WTC11 (cell line): ENCODE measurements around the gene ZNF135. TPM values are rescaled to one million over a fixed set of nuclear protein-coding genes. Genes with fewer than 3 reads are reported as not detected.

Experiments
- ATF1 ChIP-seq: sonication (generic); formaldehyde crosslinking; IDR thresholded peaks from 2 replicates; pipeline ENCODE4 v1.8.1; 2023; ENCODE audit warnings: mild to moderate bottlenecking, moderate library complexity, missing genetic modification reagents
- CBFB ChIP-seq: sonication (generic); formaldehyde crosslinking; IDR thresholded peaks from 2 replicates; pipeline ENCODE4 v1.8.1; 2022; ENCODE audit warnings: mild to moderate bottlenecking, low read depth, missing genetic modification reagents
- CREM ChIP-seq: sonication (generic); formaldehyde crosslinking; IDR thresholded peaks from 2 replicates; pipeline ENCODE4 v1.8.1; 2022; ENCODE audit warnings: mild to moderate bottlenecking, missing genetic modification reagents, moderate library complexity
- ELF4 ChIP-seq: sonication (generic); formaldehyde crosslinking; IDR thresholded peaks from 2 replicates; pipeline ENCODE4 v1.8.1; 2022; ENCODE audit warnings: low read depth, mild to moderate bottlenecking, moderate library complexity, missing genetic modification reagents
- EMX1 ChIP-seq: fragments of 250-450 bp; sonication (Bioruptor Pico); IDR thresholded peaks from 2 replicates; pipeline ENCODE4 v1.8.0; 2021; ENCODE audit warnings: mild to moderate bottlenecking
- ETV6 ChIP-seq: sonication (generic); formaldehyde crosslinking; IDR thresholded peaks from 2 replicates; pipeline ENCODE4 v1.8.1; 2022; ENCODE audit warnings: mild to moderate bottlenecking, missing genetic modification reagents
- FOXK1 ChIP-seq: sonication (generic); formaldehyde crosslinking; IDR thresholded peaks from 2 replicates; pipeline ENCODE4 v1.8.0; 2022; ENCODE audit warnings: mild to moderate bottlenecking, moderate library complexity, missing genetic modification reagents
- KAT7 ChIP-seq: sonication (generic); formaldehyde crosslinking; IDR thresholded peaks from 2 replicates; pipeline ENCODE4 v1.8.1; 2023; ENCODE audit warnings: missing genetic modification reagents, mild to moderate bottlenecking, borderline replicate concordance
- NFATC4 ChIP-seq: fragments of 250-450 bp; sonication (Bioruptor Pico); IDR thresholded peaks from 2 replicates; pipeline ENCODE4 v1.9.0; 2021; ENCODE audit warnings: mild to moderate bottlenecking
- NR2C2 ChIP-seq: sonication (generic); formaldehyde crosslinking; IDR thresholded peaks from 2 replicates; pipeline ENCODE4 v1.8.0; 2022; ENCODE audit warnings: mild to moderate bottlenecking, missing genetic modification reagents
- SMAD4 ChIP-seq: sonication (generic); formaldehyde crosslinking; IDR thresholded peaks from 2 replicates; pipeline ENCODE4 v1.8.0; 2022; ENCODE audit warnings: mild to moderate bottlenecking, missing genetic modification reagents
- SP1 ChIP-seq: sonication (generic); formaldehyde crosslinking; conservative IDR thresholded peaks from 2 replicates; pipeline ENCODE4 v1.8.1; 2022; ENCODE audit warnings: missing genetic modification reagents
- TEAD4 ChIP-seq: sonication (generic); formaldehyde crosslinking; IDR thresholded peaks from 2 replicates; pipeline ENCODE4 v1.8.0; 2022; ENCODE audit warnings: mild to moderate bottlenecking, missing genetic modification reagents
- TP53 ChIP-seq: sonication (generic); formaldehyde crosslinking; IDR thresholded peaks from 2 replicates; pipeline ENCODE4 v1.8.1; 2023; ENCODE audit warnings: mild to moderate bottlenecking, missing genetic modification reagents
- ZNF121 ChIP-seq: sonication (generic); formaldehyde crosslinking; IDR thresholded peaks from 2 replicates; pipeline ENCODE4 v1.8.0; 2023; ENCODE audit warnings: missing genetic modification reagents
- total RNA-seq: library from RNA; stranded (reverse); gene quantifications from 3 replicates; pipeline ENCODE4 v1.2.3, GENCODE V29; 2021
- TF ChIP-seq, protein P1 (sequence below): sonication (generic); formaldehyde crosslinking; IDR thresholded peaks from 2 replicates; pipeline ENCODE4 v1.8.1; 2022; ENCODE audit warnings: mild to moderate bottlenecking, moderate library complexity, missing genetic modification reagents
- TF ChIP-seq, protein P2 (sequence below): sonication (generic); formaldehyde crosslinking; IDR thresholded peaks from 2 replicates; pipeline ENCODE4 v1.8.0; 2022; ENCODE audit warnings: mild to moderate bottlenecking, missing genetic modification reagents
- TF ChIP-seq, protein P3 (sequence below): sonication (generic); formaldehyde crosslinking; IDR thresholded peaks from 2 replicates; pipeline ENCODE4 v1.8.0; 2022; ENCODE audit warnings: missing genetic modification reagents
- TF ChIP-seq, protein P4 (sequence below): sonication (generic); formaldehyde crosslinking; IDR thresholded peaks from 2 replicates; pipeline ENCODE4 v1.8.1; 2023; ENCODE audit warnings: mild to moderate bottlenecking, moderate library complexity, missing genetic modification reagents
- TF ChIP-seq, protein P5 (sequence below): sonication (generic); formaldehyde crosslinking; IDR thresholded peaks from 2 replicates; pipeline ENCODE4 v1.8.0; 2022; ENCODE audit warnings: mild to moderate bottlenecking, missing genetic modification reagents
- TF ChIP-seq, protein P6 (sequence below): sonication (generic); formaldehyde crosslinking; IDR thresholded peaks from 2 replicates; pipeline ENCODE4 v1.8.0; 2022; ENCODE audit warnings: mild to moderate bottlenecking, missing genetic modification reagents
- TF ChIP-seq, protein P7 (sequence below): sonication (generic); formaldehyde crosslinking; IDR thresholded peaks from 2 replicates; pipeline ENCODE4 v1.8.0; 2023; ENCODE audit warnings: missing genetic modification reagents, mild to moderate bottlenecking, borderline replicate concordance
- TF ChIP-seq, protein P8 (sequence below): sonication (generic); formaldehyde crosslinking; IDR thresholded peaks from 2 replicates; pipeline ENCODE4 v1.8.1; 2023; ENCODE audit warnings: mild to moderate bottlenecking, missing genetic modification reagents, moderate library complexity

The ZNF135 gene
- total RNA-seq, 1 experiment from 2014 or later = 5.6 TPM

DNA sequence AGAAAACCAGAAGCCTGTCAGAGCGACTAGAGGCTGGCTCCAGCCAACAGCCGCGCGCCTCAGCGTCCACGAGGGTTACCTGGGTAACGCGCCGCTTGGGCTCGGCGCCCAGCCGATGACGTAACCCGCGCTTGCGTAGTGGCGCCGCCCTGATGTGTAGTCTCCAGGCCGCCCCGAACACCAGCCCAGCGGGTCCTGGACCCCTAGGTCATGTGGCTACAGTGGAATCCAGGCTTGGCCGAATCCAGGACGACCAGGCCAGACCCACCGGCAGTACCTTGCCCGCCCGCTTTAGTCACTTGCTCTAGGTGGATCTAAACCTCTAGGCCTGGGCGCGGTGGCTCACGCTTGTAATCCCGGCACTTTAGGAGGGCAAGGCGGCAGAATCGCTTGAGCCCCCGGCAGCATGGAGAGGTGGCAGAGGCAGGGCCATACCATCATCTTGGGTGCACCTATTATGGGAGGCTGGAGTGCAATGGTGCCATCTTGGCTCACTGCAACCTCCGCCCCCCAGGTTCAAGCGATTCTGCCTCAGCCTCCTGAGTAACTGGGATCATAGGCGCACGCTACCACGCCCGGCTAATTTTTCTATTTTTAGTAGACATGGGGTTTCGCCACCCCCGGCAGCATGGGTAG is 49.3 kb upstream of the ZNF135 start (continued):
- TF ChIP-seq, protein P1, sequence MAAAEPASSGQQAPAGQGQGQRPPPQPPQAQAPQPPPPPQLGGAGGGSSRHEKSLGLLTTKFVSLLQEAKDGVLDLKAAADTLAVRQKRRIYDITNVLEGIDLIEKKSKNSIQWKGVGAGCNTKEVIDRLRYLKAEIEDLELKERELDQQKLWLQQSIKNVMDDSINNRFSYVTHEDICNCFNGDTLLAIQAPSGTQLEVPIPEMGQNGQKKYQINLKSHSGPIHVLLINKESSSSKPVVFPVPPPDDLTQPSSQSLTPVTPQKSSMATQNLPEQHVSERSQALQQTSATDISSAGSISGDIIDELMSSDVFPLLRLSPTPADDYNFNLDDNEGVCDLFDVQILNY (CRISPR knock-in tag) = 0 out of 2 replicates have a peak, but pooled peaks have one; percentile 37
- TF ChIP-seq SMAD4 (0 out of 2 replicates have a peak, but pooled peaks have one; percentile 53), ATF1 (0 out of 2 replicates have a peak, but pooled peaks have one; percentile 69), CBFB (0 out of 2 replicates have a peak, but pooled peaks have one; percentile 56), ZNF121 (CRISPR knock-in tag) (no peak), CREM (peak; percentile 98), ELF4 (CRISPR knock-in tag) (0 out of 2 replicates have a peak, but pooled peaks have one; percentile 39), TP53 (CRISPR knock-in tag) (0 out of 2 replicates have a peak, but pooled peaks have one; percentile 39), SP1 (CRISPR knock-in tag) (peak; percentile 66; the same call in 1 of the 2 replicates), NR2C2 (0 out of 2 replicates have a peak, but pooled peaks have one; percentile 39), TEAD4 (CRISPR knock-in tag) (0 out of 2 replicates have a peak, but pooled peaks have one; percentile 59), ETV6 (CRISPR knock-in tag) (peak; percentile 68; the same call in 1 of the 2 replicates), NFATC4 (CRISPR knock-in tag) (no peak), KAT7 (CRISPR knock-in tag) (no peak), EMX1 (CRISPR knock-in tag) (no peak), FOXK1 (CRISPR knock-in tag) (peak; percentile 85)
- TF ChIP-seq, protein P2, sequence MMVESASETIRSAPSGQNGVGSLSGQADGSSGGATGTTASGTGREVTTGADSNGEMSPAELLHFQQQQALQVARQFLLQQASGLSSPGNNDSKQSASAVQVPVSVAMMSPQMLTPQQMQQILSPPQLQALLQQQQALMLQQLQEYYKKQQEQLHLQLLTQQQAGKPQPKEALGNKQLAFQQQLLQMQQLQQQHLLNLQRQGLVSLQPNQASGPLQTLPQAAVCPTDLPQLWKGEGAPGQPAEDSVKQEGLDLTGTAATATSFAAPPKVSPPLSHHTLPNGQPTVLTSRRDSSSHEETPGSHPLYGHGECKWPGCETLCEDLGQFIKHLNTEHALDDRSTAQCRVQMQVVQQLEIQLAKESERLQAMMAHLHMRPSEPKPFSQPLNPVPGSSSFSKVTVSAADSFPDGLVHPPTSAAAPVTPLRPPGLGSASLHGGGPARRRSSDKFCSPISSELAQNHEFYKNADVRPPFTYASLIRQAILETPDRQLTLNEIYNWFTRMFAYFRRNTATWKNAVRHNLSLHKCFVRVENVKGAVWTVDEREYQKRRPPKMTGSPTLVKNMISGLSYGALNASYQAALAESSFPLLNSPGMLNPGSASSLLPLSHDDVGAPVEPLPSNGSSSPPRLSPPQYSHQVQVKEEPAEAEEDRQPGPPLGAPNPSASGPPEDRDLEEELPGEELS (CRISPR knock-in tag) = peak; percentile 56; the same call in 1 of the 2 replicates
- TF ChIP-seq, protein P3, sequence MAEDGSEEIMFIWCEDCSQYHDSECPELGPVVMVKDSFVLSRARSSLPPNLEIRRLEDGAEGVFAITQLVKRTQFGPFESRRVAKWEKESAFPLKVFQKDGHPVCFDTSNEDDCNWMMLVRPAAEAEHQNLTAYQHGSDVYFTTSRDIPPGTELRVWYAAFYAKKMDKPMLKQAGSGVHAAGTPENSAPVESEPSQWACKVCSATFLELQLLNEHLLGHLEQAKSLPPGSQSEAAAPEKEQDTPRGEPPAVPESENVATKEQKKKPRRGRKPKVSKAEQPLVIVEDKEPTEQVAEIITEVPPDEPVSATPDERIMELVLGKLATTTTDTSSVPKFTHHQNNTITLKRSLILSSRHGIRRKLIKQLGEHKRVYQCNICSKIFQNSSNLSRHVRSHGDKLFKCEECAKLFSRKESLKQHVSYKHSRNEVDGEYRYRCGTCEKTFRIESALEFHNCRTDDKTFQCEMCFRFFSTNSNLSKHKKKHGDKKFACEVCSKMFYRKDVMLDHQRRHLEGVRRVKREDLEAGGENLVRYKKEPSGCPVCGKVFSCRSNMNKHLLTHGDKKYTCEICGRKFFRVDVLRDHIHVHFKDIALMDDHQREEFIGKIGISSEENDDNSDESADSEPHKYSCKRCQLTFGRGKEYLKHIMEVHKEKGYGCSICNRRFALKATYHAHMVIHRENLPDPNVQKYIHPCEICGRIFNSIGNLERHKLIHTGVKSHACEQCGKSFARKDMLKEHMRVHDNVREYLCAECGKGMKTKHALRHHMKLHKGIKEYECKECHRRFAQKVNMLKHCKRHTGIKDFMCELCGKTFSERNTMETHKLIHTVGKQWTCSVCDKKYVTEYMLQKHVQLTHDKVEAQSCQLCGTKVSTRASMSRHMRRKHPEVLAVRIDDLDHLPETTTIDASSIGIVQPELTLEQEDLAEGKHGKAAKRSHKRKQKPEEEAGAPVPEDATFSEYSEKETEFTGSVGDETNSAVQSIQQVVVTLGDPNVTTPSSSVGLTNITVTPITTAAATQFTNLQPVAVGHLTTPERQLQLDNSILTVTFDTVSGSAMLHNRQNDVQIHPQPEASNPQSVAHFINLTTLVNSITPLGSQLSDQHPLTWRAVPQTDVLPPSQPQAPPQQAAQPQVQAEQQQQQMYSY (CRISPR knock-in tag) = no peak; the same call in 1 of the 2 replicates
- TF ChIP-seq, protein P4, sequence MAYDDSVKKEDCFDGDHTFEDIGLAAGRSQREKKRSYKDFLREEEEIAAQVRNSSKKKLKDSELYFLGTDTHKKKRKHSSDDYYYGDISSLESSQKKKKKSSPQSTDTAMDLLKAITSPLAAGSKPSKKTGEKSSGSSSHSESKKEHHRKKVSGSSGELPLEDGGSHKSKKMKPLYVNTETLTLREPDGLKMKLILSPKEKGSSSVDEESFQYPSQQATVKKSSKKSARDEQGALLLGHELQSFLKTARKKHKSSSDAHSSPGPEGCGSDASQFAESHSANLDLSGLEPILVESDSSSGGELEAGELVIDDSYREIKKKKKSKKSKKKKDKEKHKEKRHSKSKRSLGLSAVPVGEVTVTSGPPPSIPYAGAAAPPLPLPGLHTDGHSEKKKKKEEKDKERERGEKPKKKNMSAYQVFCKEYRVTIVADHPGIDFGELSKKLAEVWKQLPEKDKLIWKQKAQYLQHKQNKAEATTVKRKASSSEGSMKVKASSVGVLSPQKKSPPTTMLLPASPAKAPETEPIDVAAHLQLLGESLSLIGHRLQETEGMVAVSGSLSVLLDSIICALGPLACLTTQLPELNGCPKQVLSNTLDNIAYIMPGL (CRISPR knock-in tag) = peak; percentile 20; the same call in 1 of the 2 replicates
- TF ChIP-seq, protein P5, sequence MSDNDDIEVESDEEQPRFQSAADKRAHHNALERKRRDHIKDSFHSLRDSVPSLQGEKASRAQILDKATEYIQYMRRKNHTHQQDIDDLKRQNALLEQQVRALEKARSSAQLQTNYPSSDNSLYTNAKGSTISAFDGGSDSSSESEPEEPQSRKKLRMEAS (CRISPR knock-in tag) = peak; percentile 75
- TF ChIP-seq, protein P6, sequence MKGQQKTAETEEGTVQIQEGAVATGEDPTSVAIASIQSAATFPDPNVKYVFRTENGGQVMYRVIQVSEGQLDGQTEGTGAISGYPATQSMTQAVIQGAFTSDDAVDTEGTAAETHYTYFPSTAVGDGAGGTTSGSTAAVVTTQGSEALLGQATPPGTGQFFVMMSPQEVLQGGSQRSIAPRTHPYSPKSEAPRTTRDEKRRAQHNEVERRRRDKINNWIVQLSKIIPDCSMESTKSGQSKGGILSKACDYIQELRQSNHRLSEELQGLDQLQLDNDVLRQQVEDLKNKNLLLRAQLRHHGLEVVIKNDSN (CRISPR knock-in tag) = peak; percentile 90
- TF ChIP-seq, protein P7, sequence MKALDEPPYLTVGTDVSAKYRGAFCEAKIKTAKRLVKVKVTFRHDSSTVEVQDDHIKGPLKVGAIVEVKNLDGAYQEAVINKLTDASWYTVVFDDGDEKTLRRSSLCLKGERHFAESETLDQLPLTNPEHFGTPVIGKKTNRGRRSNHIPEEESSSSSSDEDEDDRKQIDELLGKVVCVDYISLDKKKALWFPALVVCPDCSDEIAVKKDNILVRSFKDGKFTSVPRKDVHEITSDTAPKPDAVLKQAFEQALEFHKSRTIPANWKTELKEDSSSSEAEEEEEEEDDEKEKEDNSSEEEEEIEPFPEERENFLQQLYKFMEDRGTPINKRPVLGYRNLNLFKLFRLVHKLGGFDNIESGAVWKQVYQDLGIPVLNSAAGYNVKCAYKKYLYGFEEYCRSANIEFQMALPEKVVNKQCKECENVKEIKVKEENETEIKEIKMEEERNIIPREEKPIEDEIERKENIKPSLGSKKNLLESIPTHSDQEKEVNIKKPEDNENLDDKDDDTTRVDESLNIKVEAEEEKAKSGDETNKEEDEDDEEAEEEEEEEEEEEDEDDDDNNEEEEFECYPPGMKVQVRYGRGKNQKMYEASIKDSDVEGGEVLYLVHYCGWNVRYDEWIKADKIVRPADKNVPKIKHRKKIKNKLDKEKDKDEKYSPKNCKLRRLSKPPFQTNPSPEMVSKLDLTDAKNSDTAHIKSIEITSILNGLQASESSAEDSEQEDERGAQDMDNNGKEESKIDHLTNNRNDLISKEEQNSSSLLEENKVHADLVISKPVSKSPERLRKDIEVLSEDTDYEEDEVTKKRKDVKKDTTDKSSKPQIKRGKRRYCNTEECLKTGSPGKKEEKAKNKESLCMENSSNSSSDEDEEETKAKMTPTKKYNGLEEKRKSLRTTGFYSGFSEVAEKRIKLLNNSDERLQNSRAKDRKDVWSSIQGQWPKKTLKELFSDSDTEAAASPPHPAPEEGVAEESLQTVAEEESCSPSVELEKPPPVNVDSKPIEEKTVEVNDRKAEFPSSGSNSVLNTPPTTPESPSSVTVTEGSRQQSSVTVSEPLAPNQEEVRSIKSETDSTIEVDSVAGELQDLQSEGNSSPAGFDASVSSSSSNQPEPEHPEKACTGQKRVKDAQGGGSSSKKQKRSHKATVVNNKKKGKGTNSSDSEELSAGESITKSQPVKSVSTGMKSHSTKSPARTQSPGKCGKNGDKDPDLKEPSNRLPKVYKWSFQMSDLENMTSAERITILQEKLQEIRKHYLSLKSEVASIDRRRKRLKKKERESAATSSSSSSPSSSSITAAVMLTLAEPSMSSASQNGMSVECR (CRISPR knock-in tag) = peak; percentile 85
- TF ChIP-seq, protein P8, sequence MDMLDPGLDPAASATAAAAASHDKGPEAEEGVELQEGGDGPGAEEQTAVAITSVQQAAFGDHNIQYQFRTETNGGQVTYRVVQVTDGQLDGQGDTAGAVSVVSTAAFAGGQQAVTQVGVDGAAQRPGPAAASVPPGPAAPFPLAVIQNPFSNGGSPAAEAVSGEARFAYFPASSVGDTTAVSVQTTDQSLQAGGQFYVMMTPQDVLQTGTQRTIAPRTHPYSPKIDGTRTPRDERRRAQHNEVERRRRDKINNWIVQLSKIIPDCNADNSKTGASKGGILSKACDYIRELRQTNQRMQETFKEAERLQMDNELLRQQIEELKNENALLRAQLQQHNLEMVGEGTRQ (CRISPR knock-in tag) = peak; percentile 87
